Stimulated activated CD4-positive, alpha-beta T cell treated with anti-CD3 and anti-CD28 coated beads, Interleukin-1b, Interleukin-23, amount 100 ng/mL, for 1 hour (primary cell): ENCODE results near the gene IL12B.
"Not testable (repeated sequence)": the region's sequence is repeated elsewhere in the genome, so short reads cannot be mapped to it uniquely, and the experiment has no call there.

Experiments used
- DNase-seq, 2 donors: peaks; one replicate each; pipeline ENCODE4 v3.0.0-alpha.2; 2020; ENCODE audit warnings: low read depth in 2 of 2

The IL12B gene

GRCh38 chr5:159332800-159333544 lies 2.7 kb upstream of the IL12B start:
- no peak for DNase-seq

DNA sequence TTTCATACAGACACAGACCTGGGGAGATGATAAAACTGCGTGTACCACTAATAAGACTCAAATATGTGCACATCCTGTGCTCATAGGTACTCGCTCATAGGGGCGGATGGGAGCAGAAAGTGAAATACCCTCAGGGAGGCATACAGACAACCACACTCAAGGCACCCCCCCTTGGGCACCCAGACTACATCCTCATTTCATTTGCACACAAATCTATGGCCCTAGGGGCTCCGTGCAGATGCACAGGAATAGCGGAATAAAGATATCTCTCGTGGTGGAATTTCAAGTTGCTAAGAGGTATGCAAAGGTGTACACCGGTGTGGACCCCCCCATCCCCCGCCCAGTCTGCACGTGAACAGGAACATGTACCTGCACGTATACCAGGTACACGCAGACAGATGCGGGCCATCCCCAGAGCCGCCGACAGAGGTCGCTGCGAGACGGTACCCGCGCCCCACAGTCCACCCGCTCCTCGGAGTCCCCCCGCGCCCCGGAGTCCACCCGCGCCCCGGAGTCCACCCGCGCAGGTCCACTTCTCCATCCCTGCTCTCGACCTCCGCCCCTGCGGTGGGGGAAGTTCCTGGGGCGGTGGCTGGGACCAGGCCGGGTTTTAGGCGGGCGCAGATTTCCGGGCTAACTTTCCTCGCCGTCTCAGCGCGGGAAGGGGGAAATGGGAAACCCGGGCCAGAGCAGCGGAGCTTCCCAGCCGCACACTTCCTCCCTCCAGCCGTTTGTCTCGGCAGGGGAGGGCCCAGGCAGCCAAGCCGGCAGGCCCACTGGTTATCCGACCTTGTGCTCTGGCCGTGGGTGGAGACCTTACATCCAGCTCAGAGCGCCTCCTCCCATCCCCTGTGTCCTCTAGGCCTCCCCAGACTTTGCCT lies 1.0 kb upstream of the IL12B start:
- DNase-seq: peak; percentile 55 to 67

- DNase-seq: no peak
Observed at GRCh38 chr5:159324986-159325385, 5.3 kb downstream of the IL12B start.

DNA sequence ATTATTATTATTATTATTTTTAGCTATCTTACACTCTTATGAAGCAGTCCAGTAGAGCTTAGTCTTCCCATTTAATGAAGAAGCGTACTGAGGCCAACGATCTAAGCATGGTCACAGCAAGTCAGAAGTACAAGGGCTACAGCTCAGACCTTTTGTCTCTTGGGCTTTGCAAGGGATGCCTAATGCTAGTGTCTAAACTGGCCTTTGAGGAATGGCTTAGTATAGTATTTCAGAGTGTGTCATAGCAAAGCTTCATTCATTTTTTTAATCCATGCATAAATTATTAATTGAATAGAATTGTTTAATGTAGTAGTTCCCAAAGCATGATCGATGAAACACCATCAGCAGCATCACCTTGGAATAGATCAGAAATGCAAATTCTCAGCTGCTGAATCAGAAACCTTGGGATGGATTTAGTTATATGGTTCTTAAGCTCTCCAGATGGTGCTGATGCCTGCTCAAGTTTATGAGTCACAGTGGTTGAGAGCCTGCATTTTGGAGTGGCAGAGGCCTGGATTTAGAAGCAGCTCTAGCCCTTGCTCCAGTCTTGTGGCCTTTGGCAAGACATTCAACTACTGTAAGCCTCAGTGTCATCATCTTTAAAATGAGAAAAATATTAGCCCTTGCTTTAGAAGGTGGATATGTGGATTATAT lies 6.1 kb downstream of the IL12B start:
- no peak for DNase-seq

GRCh38 chr5:159322180-159322579 lies 8.1 kb downstream of the IL12B start:
- DNase-seq: no peak

DNA sequence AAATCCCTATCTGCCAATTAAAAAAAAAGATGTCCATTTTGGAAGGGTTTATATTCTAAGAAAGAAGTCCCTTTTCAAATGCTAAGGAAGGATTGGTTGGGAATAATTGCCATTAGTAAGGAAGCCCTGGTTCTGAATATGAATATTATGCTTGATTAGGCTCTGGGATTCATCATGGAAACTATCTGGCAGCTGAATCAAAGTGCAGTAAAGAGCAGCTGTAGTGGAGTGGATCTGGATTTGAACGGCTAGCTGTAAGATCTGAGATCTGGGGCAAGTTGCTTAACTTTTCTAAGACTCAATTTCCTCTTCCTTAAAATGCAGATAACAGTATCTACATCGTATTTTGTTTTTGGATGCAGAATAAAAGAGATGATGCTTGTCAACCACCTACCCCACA lies 10.5 kb downstream of the IL12B start:
- no peak for DNase-seq

DNA sequence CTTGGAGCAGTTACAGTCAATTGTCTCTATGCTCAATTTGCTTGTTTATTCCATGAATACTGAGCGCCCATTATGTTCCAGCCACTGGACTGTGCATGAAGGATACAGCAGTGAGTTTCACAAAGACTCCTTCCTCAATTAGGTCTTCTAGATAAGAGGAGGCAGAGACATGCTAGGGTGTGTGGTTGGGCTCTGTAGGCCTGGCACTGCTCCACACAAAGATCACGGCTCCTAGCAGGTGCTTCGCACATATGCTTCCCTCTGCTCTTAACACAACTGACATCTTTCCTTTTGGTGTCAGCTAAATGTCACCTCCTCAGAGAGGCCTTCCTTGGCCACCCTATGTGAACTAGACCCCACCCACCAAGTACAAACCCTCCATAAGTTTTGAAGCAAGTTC lies 10.9 kb downstream of the IL12B start:
- DNase-seq: no peak

- no peak for DNase-seq
Observed at GRCh38 chr5:159318448-159318847, 11.8 kb downstream of the IL12B start.

DNA sequence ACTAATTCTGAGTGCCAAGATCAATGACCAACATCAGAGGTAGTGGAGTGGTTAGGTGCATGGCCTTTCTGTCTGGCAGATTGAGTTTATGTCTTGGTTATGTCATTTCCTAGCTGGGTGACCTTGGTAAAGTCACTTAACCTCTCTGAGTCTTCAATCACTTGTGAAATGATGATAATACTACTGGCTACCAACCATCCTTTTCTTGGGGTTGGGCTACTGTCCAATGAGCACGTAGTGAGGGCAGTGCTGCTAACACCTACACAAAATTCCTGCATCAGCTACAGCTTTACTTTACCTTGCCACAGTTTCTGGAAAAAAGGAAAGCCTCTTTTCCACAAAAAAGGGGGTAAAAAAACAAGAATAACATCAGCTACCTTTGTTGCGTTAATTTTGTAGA lies 12.4 kb downstream of the IL12B start:
- DNase-seq: no peak

- peak; percentile 7 to 11 for DNase-seq
Observed at GRCh38 chr5:159316519-159317383, 13.5 kb downstream of the IL12B start.

DNA sequence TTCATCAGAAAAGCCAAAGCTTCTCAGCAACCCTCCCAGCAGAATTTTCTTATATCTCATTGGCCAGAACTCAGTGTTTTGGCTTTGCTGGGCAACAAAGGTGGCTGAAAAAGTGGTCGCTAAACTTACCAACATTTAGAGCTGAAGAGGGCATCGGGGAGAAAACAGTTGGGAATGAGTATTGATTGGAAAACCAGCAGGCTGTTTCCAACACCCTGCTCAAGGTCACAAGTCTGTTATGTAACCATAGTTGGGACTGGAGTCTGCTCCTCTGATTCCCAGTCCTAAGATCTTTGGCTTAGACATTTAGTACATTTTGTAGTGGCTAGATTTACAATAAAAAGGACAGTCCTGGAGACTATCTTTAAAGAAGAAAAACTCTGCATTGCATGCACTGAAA lies 17.1 kb downstream of the IL12B start:
- DNase-seq: no peak

GRCh38 chr5:159311063-159311462 lies 19.2 kb downstream of the IL12B start:
- no peak for DNase-seq

GRCh38 chr5:159310511-159310910 lies 19.8 kb downstream of the IL12B start:
- DNase-seq: no peak

DNA sequence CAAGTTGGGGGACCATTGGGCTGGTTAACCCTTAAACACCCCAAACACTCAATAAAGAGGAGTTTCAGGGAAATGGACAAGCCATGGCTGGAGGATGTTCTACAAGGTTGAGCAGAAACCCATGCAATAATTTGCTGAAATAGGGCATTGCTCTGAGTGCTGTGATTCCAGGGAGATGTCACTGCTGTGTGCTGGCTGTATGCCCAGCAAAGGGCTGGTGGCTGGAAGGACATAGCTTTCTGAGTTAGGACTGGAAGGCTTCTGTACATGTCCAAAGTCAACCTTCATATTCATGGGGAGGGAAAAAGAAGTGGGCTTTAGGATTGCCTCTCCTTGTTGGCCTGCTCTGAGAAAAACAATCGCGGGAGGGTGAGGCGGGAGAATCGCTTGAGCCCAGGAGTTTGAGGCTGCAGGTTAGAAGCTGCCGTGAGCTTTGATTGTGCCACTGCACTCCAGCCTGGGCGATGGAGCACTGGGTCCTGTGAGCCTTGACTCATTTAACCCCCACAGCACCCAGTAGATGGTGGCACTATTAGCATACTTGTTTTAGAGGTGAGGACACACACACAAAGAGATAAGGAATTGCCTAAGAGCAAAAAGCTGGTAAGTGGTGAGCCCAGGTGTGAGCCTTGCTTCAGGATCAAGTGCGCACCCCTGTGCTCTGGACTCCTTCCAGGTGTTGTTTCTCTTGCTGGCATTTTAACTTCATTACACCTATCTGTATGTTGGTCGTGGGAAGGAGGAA lies 20.4 kb downstream of the IL12B start:
- no peak for DNase-seq

DNA sequence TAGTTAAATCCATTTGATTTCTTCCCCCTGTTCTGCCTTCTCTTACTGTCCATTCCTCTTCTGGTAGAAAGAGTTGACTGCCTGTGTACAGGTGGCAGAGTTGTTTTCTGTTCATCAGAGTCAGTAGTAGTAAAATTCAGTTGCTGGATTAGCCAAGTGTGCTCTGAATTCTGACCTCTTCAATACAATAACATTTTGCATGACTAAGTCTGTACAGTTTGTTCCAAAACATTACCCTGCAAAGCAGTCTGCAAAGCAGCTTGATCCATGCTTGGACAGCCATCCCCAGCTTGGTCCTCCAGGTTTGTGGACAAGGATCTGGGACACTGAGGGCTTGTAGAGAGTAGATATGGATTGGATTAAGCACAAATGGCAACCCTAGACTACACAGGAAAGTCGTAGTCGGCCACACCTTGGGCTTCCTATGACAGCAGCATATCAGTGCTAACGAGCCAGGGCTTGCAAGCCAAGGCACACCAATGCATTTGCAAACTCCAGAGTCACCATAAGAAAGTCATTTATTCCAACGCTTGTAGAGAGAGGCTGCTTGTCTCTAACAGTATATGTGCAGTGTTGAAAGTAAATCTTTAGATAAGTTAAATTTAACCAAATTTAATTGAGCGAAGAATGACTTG lies 25.2 kb downstream of the IL12B start:
- DNase-seq: no peak

DNA sequence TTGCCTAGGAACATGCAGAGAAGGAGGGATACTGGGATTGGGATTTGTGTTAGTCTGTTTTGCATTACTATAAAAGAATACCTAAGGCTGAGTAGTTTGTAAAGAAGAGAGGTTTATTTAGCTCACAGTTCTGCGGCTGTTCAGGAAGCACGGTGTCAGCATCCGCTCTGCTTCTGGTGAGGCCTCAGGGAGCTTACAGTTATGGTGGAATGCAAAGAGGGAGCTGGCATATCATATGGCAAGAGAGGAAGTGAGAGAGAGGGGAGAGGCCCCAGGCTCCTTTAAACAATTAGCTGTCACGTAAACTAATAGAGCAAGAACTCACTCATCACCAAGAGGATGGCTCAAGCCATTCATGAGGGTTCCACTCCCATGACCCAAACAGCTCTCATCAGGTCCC lies 27.0 kb downstream of the IL12B start:
- DNase-seq: no peak

- not testable (repeated sequence) for DNase-seq
Observed at GRCh38 chr5:159301929-159302860, 28.1 kb downstream of the IL12B start.

DNA sequence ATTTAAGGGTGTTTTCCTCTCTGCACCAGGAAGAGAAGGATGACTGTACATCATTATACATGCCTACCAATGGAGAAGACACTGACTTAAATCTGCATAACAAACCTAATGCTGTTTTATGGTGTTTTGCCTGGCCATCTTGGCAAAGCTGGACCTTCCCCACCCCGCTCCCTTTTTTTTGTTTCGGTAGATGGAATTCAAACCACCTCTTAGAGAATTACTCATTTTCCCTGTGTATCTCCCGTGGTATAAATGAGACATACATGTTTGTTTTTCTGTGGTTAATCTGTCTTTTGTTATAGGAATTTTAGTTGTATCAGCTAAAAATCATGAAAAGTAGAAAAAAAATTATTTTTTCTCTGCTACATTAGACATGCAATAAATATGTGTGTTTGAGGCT lies 28.8 kb downstream of the IL12B start:
- no peak for DNase-seq

DNA sequence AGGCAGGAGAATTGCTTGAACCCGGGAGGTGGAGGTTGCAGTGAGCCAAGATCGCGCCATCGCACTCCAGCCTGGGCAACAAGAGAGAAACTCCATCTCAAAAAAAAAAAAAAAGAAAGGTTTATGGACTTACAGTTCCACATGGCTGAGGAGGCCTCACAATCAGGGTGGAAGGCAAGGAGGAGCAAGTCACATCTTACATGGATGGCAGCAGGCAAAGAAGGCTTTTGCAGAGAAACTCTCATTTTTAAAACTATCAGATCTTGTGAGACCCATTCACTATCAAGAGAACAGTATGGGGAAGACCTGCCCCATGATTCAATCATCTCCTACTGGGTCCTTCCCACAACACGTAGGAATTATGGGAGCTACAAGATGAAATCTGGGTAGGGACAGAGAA lies 33.0 kb downstream of the IL12B start:
- DNase-seq: not testable (repeated sequence)
